Neuronal stem cell (in vitro differentiated cells): Measurements from ENCODE around the gene DMD.

ENCODE experiments used
- DNase-seq: peaks from one replicate; pipeline ENCODE4 v3.0.0-alpha.2; 2013; ENCODE audit warnings: low spot score
- H2AFZ ChIP-seq: one replicate; pipeline ENCODE4 v1.6.1; 2013; ENCODE audit warnings: mild to moderate bottlenecking, low read length, inconsistent platforms
- H2AK5ac ChIP-seq: 2 replicates; pipeline ENCODE4 v1.6.1; 2013; ENCODE audit warnings: low read depth, mild to moderate bottlenecking, inconsistent platforms, low read length, moderate library complexity, mixed read lengths
- H2BK120ac ChIP-seq: 2 replicates; pipeline ENCODE4 v1.6.1; 2013; ENCODE audit warnings: low read depth, mild to moderate bottlenecking, inconsistent platforms, low read length, moderate library complexity, mixed read lengths
- H2BK12ac ChIP-seq: one replicate; pipeline ENCODE4 v1.6.1; 2013; ENCODE audit warnings: low read length, inconsistent platforms
- H2BK15ac ChIP-seq: 2 replicates; pipeline ENCODE4 v1.6.1; 2013; ENCODE audit warnings: mild to moderate bottlenecking, low read length, inconsistent platforms, mixed read lengths
- H2BK5ac ChIP-seq: one replicate; pipeline ENCODE4 v1.6.1; 2013; ENCODE audit warnings: inconsistent platforms, mild to moderate bottlenecking, low read length, moderate library complexity
- H3K14ac ChIP-seq: one replicate; pipeline ENCODE4 v1.6.1; 2013; ENCODE audit warnings: low read length, inconsistent platforms
- H3K18ac ChIP-seq: 2 replicates; pipeline ENCODE4 v1.6.1; 2013; ENCODE audit warnings: low read length, inconsistent platforms
- H3K23ac ChIP-seq: 2 replicates; pipeline ENCODE4 v1.6.1; 2013; ENCODE audit warnings: low read depth, mild to moderate bottlenecking, mixed read lengths, low read length, inconsistent platforms; ENCODE audit not compliant: poor library complexity
- H3K27ac ChIP-seq: replicated peaks from 3 replicates; pipeline ENCODE4 v1.5.1; 2013; ENCODE audit warnings: low read length, inconsistent platforms
- H3K27me3 ChIP-seq, 3 experiments: 2 replicates each; pipeline ENCODE4 v1.6.1; 2013; ENCODE audit warnings: low read length in 3 of 3, mild to moderate bottlenecking in 2 of 3, inconsistent platforms in 1 of 3, low read depth in 1 of 3, mixed read lengths in 1 of 3, moderate library complexity in 1 of 3; ENCODE audit not compliant: control insufficient read depth in 3 of 3, insufficient read depth in 3 of 3
- H3K36me3 ChIP-seq, 2 donors: replicated peaks in 1 of 2; 2 replicates each; pipeline ENCODE4 v1.6.1; 2013; ENCODE audit warnings: low read length in 2 of 2; ENCODE audit not compliant: control insufficient read depth in 2 of 2, insufficient read depth in 2 of 2
- H3K4ac ChIP-seq: 2 replicates; pipeline ENCODE4 v1.6.1; 2013; ENCODE audit warnings: inconsistent platforms, mild to moderate bottlenecking, low read length, moderate library complexity
- H3K4me1 ChIP-seq, 2 donors: 1 replicate in 1 of 2; 2 replicates in 1 of 2; pipeline ENCODE4 v1.6.1; 2013; ENCODE audit warnings: low read length in 2 of 2, low read depth in 1 of 2; ENCODE audit not compliant: control insufficient read depth in 2 of 2, insufficient read depth in 1 of 2
- H3K4me2 ChIP-seq: one replicate; pipeline ENCODE4 v1.6.1; 2013; ENCODE audit warnings: mild to moderate bottlenecking, low read length, inconsistent platforms; ENCODE audit not compliant: insufficient read depth, poor library complexity, severe bottlenecking
- H3K4me3 ChIP-seq, 2 donors: 2 replicates each; pipeline ENCODE4 v1.5.1; 2013; ENCODE audit warnings: low read length in 2 of 2, mild to moderate bottlenecking in 2 of 2, inconsistent platforms in 1 of 2, moderate library complexity in 1 of 2
- H3K79me1 ChIP-seq: one replicate; pipeline ENCODE4 v1.6.1; 2013; ENCODE audit warnings: low read depth, mild to moderate bottlenecking, inconsistent platforms, low read length, moderate library complexity
- H3K9ac ChIP-seq: one replicate; pipeline ENCODE4 v1.6.1; 2013; ENCODE audit warnings: mild to moderate bottlenecking, low read depth, low read length, inconsistent platforms; ENCODE audit not compliant: poor library complexity
- H3K9me3 ChIP-seq, 2 donors: replicated peaks in 1 of 2; 2 replicates each; pipeline versions ENCODE3 to v1.6.1; 2013; ENCODE audit warnings: low read length in 2 of 2, mild to moderate bottlenecking in 2 of 2, inconsistent platforms in 1 of 2, low read depth in 1 of 2, mixed read lengths in 1 of 2, moderate library complexity in 1 of 2; ENCODE audit not compliant: control insufficient read depth in 2 of 2, insufficient read depth in 1 of 2
- H4K8ac ChIP-seq: one replicate; pipeline ENCODE4 v1.6.1; 2013; ENCODE audit warnings: low read depth, mild to moderate bottlenecking, inconsistent platforms, low read length, moderate library complexity
- H4K91ac ChIP-seq: one replicate; pipeline ENCODE4 v1.6.1; 2013; ENCODE audit warnings: low read length, low read depth, mild to moderate bottlenecking, inconsistent platforms; ENCODE audit not compliant: poor library complexity
- WGBS, 2 donors: extraction: QIAGEN DNeasy Blood & Tissue Kit; methylation state at CpG; one replicate each; pipeline ENCODE4 v1.1.7; 2013; ENCODE audit warnings: missing lambda C conversion rate in 2 of 2, mixed read lengths in 1 of 2; ENCODE audit not compliant: insufficient read length in 2 of 2, insufficient replicate concordance in 1 of 2; ENCODE audit errors: extremely low coverage in 2 of 2; 5-methylcytosine and 5-hydroxymethylcytosine counted together

Gene DMD

GRCh38 chrX:31449081-31449480, 1762.3 kb downstream of the DMD start:
- Histone ChIP-seq H3K18ac (no peak overlapping the region), H2AFZ (no peak overlapping the region), H3K9ac (no peak overlapping the region), H3K4me2 (no peak overlapping the region), H2BK12ac (no peak overlapping the region), H4K91ac (no peak overlapping the region), H2BK5ac (no peak overlapping the region), H2BK120ac (no peak overlapping the region), H3K27ac (no peak overlapping the region), H3K14ac (no peak overlapping the region), H2AK5ac (no peak overlapping the region), H3K4me3 (no peak overlapping the region), H3K27me3 (no peaks in the 10 kb centered on the region), H3K36me3 (no peaks in the 10 kb centered on the region), H3K79me1 (no peaks in the 10 kb centered on the region), H3K9me3 (no peaks in the 10 kb centered on the region), H2BK15ac (no peak overlapping the region), H4K8ac (no peak overlapping the region), H3K4ac (no peak overlapping the region), H3K4me1 (no peaks in the 10 kb centered on the region), H3K23ac (no peak overlapping the region)
- no CpG with 5 or more reads among the region's 3 CpGs for WGBS, 2 donors
- no peak for DNase-seq

DNA sequence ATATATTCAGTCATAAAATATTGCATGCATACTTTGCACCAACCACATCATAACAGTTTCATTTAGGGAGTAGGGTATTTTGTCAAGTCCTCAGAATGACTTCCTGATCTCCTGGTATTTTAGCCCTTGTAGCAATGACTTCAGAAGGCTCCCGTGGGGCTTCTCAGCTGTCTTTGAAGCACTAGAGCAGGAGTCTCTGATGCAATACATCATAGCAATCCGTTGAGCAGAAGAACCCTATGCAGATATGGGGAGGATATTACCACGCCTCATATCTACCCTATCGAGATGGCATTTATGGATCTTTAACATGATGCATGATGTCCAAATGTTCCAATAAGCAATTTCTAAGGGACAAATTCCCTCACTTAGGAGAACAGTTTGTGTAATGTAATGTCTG, 1765.8 kb downstream of the DMD start:
- no peak overlapping the region for H2BK15ac ChIP-seq
- no peak overlapping the region for H3K9ac ChIP-seq
- H2BK5ac ChIP-seq = no peak overlapping the region
- H3K18ac ChIP-seq = no peak overlapping the region
- no peaks in the 10 kb centered on the region for H3K9me3 ChIP-seq
- H4K91ac ChIP-seq = no peak overlapping the region
- H3K14ac ChIP-seq = no peak overlapping the region
- no peak overlapping the region for H3K4ac ChIP-seq
- H3K27me3 ChIP-seq = no peaks in the 10 kb centered on the region
- no peaks in the 10 kb centered on the region for H3K79me1 ChIP-seq
- H2BK120ac ChIP-seq = no peak overlapping the region
- H3K4me3 ChIP-seq = no peak overlapping the region
- H3K4me2 ChIP-seq = no peak overlapping the region
- no peaks in the 10 kb centered on the region for H3K36me3 ChIP-seq
- DNase-seq = no peak
- H4K8ac ChIP-seq = no peak overlapping the region
- H2AK5ac ChIP-seq = no peak overlapping the region
- no peak overlapping the region for H2AFZ ChIP-seq
- H3K23ac ChIP-seq = no peak overlapping the region
- no peaks in the 10 kb centered on the region for H3K4me1 ChIP-seq
- H3K27ac ChIP-seq = no peak overlapping the region
- H2BK12ac ChIP-seq = no peak overlapping the region
- no CpG with 5 or more reads among the region's 4 CpGs for WGBS, 2 donors

DNA sequence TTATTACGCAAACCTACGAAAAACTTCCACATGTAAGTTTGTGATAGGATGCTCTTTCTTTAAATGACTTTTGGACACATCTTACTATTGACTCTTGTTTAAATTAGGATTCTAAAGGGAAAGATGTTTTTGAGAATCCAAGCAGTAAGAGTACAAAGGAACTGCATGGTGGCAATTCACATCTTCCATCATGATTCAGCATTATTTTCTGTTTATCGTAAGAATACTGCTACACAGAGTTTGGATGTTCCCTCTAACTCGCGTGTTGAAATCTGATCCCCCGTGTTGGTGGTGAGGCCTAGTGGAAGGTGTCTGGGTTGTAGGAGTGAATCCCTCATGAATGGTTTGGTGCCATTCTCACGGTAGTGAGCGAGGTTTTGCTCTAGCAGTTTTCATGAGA, 1767.7 kb downstream of the DMD start:
- Histone ChIP-seq H3K4me2 (no peak overlapping the region), H3K4me1 (no peaks in the 10 kb centered on the region), H3K9me3 (no peaks in the 10 kb centered on the region), H3K27me3 (peaks cover 0 to 4% (median 0%) of the 10 kb centered on the region in 3 experiments), H3K4ac (no peak overlapping the region), H2BK12ac (no peak overlapping the region), H3K4me3 (no peak overlapping the region), H3K14ac (no peak overlapping the region), H2BK120ac (no peak overlapping the region), H4K91ac (no peak overlapping the region), H3K9ac (no peak overlapping the region), H2BK5ac (no peak overlapping the region), H4K8ac (no peak overlapping the region), H3K27ac (no peak overlapping the region), H3K23ac (no peak overlapping the region), H2AFZ (no peak overlapping the region), H3K36me3 (no peaks in the 10 kb centered on the region), H2AK5ac (no peak overlapping the region), H2BK15ac (no peak overlapping the region), H3K18ac (no peak overlapping the region), H3K79me1 (no peaks in the 10 kb centered on the region)
- DNase-seq = no peak
- WGBS, 2 donors = no CpG with 5 or more reads among the region's 8 CpGs

DNA sequence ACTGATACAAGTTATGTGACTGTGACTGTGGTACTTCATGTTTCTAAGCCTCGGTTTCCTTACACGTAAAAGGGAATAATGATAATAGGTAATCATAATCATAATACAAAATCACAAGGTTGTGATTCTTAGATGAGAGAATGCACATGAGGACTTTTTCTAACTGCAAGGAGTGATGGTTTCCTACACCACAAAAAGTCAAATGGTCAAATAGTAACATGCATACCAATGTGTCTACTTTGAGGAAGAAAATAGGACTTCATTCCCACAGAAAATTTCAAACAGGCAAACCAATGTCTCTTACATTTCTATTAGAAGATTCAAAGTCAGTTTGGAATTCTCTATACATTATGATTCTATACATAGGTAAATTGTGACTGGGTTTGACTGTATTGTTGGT, 1770.8 kb downstream of the DMD start:
- peaks cover 0 to 3% of the 10 kb centered on the region in 2 donors for H3K4me1 ChIP-seq
- H3K9ac ChIP-seq = no peak overlapping the region
- no peak overlapping the region for H2BK15ac ChIP-seq
- no peak overlapping the region for H3K27ac ChIP-seq
- H4K8ac ChIP-seq = no peak overlapping the region
- no peak overlapping the region for H2BK5ac ChIP-seq
- no peaks in the 10 kb centered on the region for H3K36me3 ChIP-seq
- no peak overlapping the region for H3K14ac ChIP-seq
- no peak overlapping the region for H3K18ac ChIP-seq
- H3K4ac ChIP-seq = no peak overlapping the region
- H3K23ac ChIP-seq = no peak overlapping the region
- H3K4me2 ChIP-seq = no peak overlapping the region
- H2AK5ac ChIP-seq = no peak overlapping the region
- H2BK120ac ChIP-seq = no peak overlapping the region
- WGBS, 2 donors = no CpG with 5 or more reads among the region's 2 CpGs
- H3K9me3 ChIP-seq = no peaks in the 10 kb centered on the region
- DNase-seq = no peak
- no peak overlapping the region for H4K91ac ChIP-seq
- no peak overlapping the region for H2AFZ ChIP-seq
- no peak overlapping the region for H3K4me3 ChIP-seq
- no peak overlapping the region for H2BK12ac ChIP-seq
- H3K27me3 ChIP-seq = peaks cover 0 to 11% (median 0%) of the 10 kb centered on the region in 3 experiments
- no peaks in the 10 kb centered on the region for H3K79me1 ChIP-seq
